ENCODE measurements around the gene EPN3. TPM values are rescaled to one million over a fixed set of nuclear protein-coding genes. Genes with fewer than 3 reads are reported as not detected.

Gene EPN3
- total RNA-seq, 2 donors from 2014 or later: 18.3 to 79.8 TPM

GRCh38 chr17:50539762-50540559, 7.4 kb downstream of the EPN3 start:
- Histone ChIP-seq H3K36me3 (no peaks in the 10 kb centered on the region), H3K4me1 (peaks cover 23% of the 10 kb centered on the region), H3K9ac (ENCODE audit: low read depth in 2 of 2, low read length in 2 of 2) (peak overlapping the region in 1 of 2 donors; percentile 89), H3K27me3 (no peaks in the 10 kb centered on the region), H3K4me3 (no peak overlapping the region), H3K9me3 (no peaks in the 10 kb centered on the region), H3K27ac (no peak overlapping the region)
- intact Hi-C loops (cut with DNase I): loop anchor here (5.0 to 10.0 kb wide), 2 partner anchors 58 to 415 kb away; no protein-coding TSS in a partner anchor
- TF ChIP-seq CTCF (IDR thresholded peaks at IDR 0.05): no peak
- peak; percentile 75 for DNase-seq

GRCh38 chr17:50540560-50541401, 8.2 kb downstream of the EPN3 start:
- Histone ChIP-seq H3K27ac (peak overlapping the region; percentile 90), H3K9me3 (no peaks in the 10 kb centered on the region), H3K4me1 (peaks cover 23% of the 10 kb centered on the region), H3K36me3 (no peaks in the 10 kb centered on the region), H3K9ac (ENCODE audit: low read depth in 2 of 2, low read length in 2 of 2) (peak overlapping the region; percentile 82 to 89), H3K27me3 (no peaks in the 10 kb centered on the region), H3K4me3 (peak overlapping the region; percentile 31)
- intact Hi-C loops (cut with DNase I): loop anchor here (10.0 kb wide), 1 partner anchor 414 kb away; no protein-coding TSS in a partner anchor
- TF ChIP-seq CTCF (IDR thresholded peaks at IDR 0.05): no peak
- DNase-seq: peak; percentile 58

GRCh38 chr17:50541402-50541715, 8.8 kb downstream of the EPN3 start:
- Histone ChIP-seq H3K27ac (peak overlapping the region; percentile 90), H3K4me1 (peaks cover 23% of the 10 kb centered on the region), H3K9ac (ENCODE audit: low read depth in 2 of 2, low read length in 2 of 2) (peak overlapping the region; percentile 82 to 89), H3K36me3 (no peaks in the 10 kb centered on the region), H3K27me3 (no peaks in the 10 kb centered on the region), H3K4me3 (peak overlapping the region; percentile 31), H3K9me3 (no peaks in the 10 kb centered on the region)
- no peak for TF ChIP-seq CTCF (IDR thresholded peaks at IDR 0.05)
- DNase-seq: no peak
- intact Hi-C loops (cut with DNase I): loop anchor here (10.0 kb wide), 1 partner anchor 413 kb away; no protein-coding TSS in a partner anchor

GRCh38 chr17:50541716-50542688, 9.5 kb downstream of the EPN3 start:
- intact Hi-C loops (cut with DNase I): loop anchor here (10.0 kb wide), 1 partner anchor 413 kb away; no protein-coding TSS in a partner anchor
- Histone ChIP-seq H3K27ac (peak overlapping the region; percentile 90), H3K4me3 (peak overlapping the region; percentile 31), H3K4me1 (peaks cover 23% of the 10 kb centered on the region), H3K27me3 (no peaks in the 10 kb centered on the region), H3K9me3 (no peaks in the 10 kb centered on the region), H3K36me3 (no peaks in the 10 kb centered on the region), H3K9ac (ENCODE audit: low read depth in 2 of 2, low read length in 2 of 2) (peak overlapping the region; percentile 82 to 89)
- DNase-seq: peak; percentile 92
- no peak for TF ChIP-seq CTCF (IDR thresholded peaks at IDR 0.05)
